Heart left ventricle (tissue), 13 donors: Measurements from ENCODE around the gene TCF4.

Experiments used
- CTCF ChIP-seq, 12 donors: fragments of 200-600 bp; sonication (generic) in 4 of 12; IDR thresholded peaks; one replicate each; pipeline versions ENCODE4 v1.5.0 to v1.8.0; 2018 to 2022; ENCODE audit warnings: antibody characterized with exemption in 12 of 12, mild to moderate bottlenecking in 5 of 12
- POLR2A ChIP-seq, 2 donors: fragments of 450-650 bp; IDR thresholded peaks; one replicate each; pipeline ENCODE4 v1.6.1; 2017; ENCODE audit warnings: antibody characterized with exemption in 2 of 2, mild to moderate bottlenecking in 2 of 2, moderate library complexity in 2 of 2
- donor health status: ischemic (EF 13 %, LVEDD 7.1; RV severe dilation, severe dysfunction).
- donor health status: DM: no; HTN: yes; CAD: no.
- donor health status: DM: no; HTN: no; CAD: no.
- donor health status: ischemic (EF 25% LVEDD 6.9; RV normal size, moderate dysfunction).
- donor health status: ischemic (EF 25% LVEDD 5.7; RV mildly dilated, moderate dysfunction).
- donor health status: ischemic (EF 35%, LVEDD 5.7; RV mildly dilated, moderate dysfunction).
- donor health status: nonischemic (EF 11% LVEDD 7.7; RV severe dilation, severe dysfunction).
- donor health status: DM: yes; HTN: yes; CAD: no.
- donor health status: PGD.
- donor health status: ischemic (EF 29% LVEDD 5.4; RV normal size, mild dysfunction).
- donor health status: nonischemic (EF 23%, LVEDD 6.1; RV moderate dilation, normal function).

GRCh38 chr18:55524353-55525073, 63.5 kb downstream of the TCF4 start:
- TF ChIP-seq CTCF (IDR thresholded peaks at IDR 0.05) (no peak), POLR2A (IDR thresholded peaks at IDR 0.05) (no peak)
